Lower lobe of right lung (tissue), 2 donors: ENCODE measurements around the gene TRAF1. TPM values are rescaled to one million over a fixed set of nuclear protein-coding genes. Genes with fewer than 3 reads are reported as not detected.

Source experiments
- ATAC-seq, 2 donors: fragments of 200-7000 bp; cut with Tn5 transposase; one replicate each; pipeline ENCODE4 v1.9.1; 2020 to 2022; ENCODE audit warnings: mild to moderate bottlenecking in 2 of 2, moderate library complexity in 2 of 2
- DNase-seq: peaks from one replicate; pipeline ENCODE4 v3.0.0-alpha.2; 2020
- H3K27ac ChIP-seq: fragments of 200-600 bp; one replicate; pipeline ENCODE4 v1.8.0; 2022
- H3K27me3 ChIP-seq: fragments of 200-600 bp; one replicate; pipeline ENCODE4 v1.8.0; 2022; ENCODE audit warnings: low read depth
- H3K36me3 ChIP-seq: fragments of 200-600 bp; one replicate; pipeline ENCODE4 v1.8.0; 2022; ENCODE audit warnings: mild to moderate bottlenecking
- H3K4me1 ChIP-seq: fragments of 200-600 bp; one replicate; pipeline ENCODE4 v1.8.0; 2022
- H3K4me3 ChIP-seq: fragments of 200-600 bp; one replicate; pipeline ENCODE4 v1.8.0; 2022; ENCODE audit warnings: mild to moderate bottlenecking
- H3K9me3 ChIP-seq: fragments of 200-600 bp; one replicate; pipeline ENCODE4 v1.8.0; 2022
- CTCF ChIP-seq: fragments of 200-600 bp; IDR thresholded peaks from one replicate; pipeline ENCODE4 v1.8.0; 2022; ENCODE audit warnings: antibody characterized with exemption, mild to moderate bottlenecking
- intact Hi-C: fragments of 100-400 bp; cut with DNase I; formaldehyde crosslinking; loops from one replicate; pipeline ENCODE4 v1.11.0; 2022
- total RNA-seq: library from RNA; stranded (reverse); fragmentation: NEBNext Ultra II Directional; extraction: Animal tissue kit (Norgen Biotek cat#: 25700); gene quantifications from one replicate; pipeline ENCODE4 v1.2.1, GENCODE V29; 2021
- donor health status: DM: no; HTN: yes; CAD: no; lungs with severe emphysema.

TRAF1 gene
- total RNA-seq, 1 donor from 2014 or later: 5.8 TPM

DNA sequence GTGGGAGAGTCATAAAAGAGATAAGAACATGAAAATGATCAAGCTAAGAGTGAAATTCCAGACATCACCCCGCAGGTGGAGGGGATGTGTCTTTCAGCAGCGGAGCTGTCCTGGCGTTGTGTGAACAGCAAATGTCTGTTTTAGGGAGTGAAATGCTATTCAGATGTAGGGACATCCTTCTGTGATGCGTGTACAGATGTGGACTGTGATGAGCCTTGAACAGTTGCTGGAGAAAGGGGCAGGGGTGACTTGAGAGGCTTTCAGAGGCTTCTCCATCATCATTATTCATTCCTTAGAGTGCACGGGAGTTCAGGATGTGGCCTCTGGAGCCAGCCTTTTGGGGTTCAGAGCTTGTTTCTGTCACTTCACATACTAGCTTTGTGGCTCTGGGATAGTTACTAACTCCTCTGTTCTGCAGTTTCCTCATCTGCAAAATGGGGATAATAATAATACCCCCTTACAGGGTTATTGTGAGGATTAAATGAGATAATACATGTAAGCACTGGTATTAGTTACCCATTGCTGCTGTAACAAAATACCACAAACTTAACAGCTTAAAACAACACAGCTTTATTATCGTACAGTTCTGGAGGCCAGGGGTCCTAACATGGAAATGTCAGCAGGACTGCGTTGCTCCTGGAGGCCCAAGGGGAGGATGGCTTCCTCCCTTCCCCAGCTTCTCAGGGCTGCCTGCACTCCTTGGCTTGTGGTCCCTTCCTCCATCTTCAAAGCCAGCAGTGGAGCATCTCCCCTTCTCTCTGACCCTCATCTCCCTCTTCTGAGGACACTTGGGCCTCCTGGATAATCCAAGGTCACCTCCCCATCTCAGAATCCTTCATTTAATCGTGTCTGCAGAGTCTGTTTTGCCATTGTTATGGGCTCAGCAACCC is 9.4 kb downstream of the TRAF1 start:
- no peaks in the 10 kb centered on the region for H3K9me3 ChIP-seq
- peaks cover 39% of the 10 kb centered on the region for H3K4me1 ChIP-seq
- no peak for TF ChIP-seq CTCF
- no peak overlapping the region for H3K4me3 ChIP-seq
- H3K36me3 ChIP-seq: peaks cover 10% of the 10 kb centered on the region
- H3K27ac ChIP-seq: peak overlapping the region; percentile 31
- DNase-seq (no peak), ATAC-seq (no peak)
- H3K27me3 ChIP-seq: no peaks in the 10 kb centered on the region
- intact Hi-C loops: no loop called here

DNA sequence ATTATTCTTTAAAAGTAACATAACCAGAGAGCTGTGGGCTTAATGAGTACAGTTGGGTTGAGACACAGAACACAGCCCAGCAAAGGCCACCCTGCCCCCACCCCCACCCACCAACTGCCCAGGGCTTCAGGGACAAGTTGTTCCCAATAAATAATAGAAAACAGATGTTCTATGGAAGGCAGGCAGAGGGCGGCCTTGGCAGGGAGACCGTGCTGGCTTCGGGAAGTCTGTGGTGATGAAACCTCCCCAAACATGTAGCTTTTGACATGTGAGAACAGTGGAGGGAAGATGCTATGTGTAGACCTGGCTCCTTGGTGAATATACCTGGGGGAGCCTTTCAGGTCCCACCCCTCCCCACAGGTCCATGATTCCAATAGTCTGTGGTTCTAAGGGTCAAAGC is 10.0 kb downstream of the TRAF1 start:
- peak overlapping the region; percentile 31 for H3K27ac ChIP-seq
- no peak overlapping the region for H3K4me3 ChIP-seq
- ATAC-seq (peak; percentile 22 to 49), DNase-seq (no peak)
- H3K36me3 ChIP-seq: peaks cover 10% of the 10 kb centered on the region
- intact Hi-C loops: no loop called here
- TF ChIP-seq CTCF: no peak
- H3K27me3 ChIP-seq: no peaks in the 10 kb centered on the region
- peaks cover 39% of the 10 kb centered on the region for H3K4me1 ChIP-seq
- no peaks in the 10 kb centered on the region for H3K9me3 ChIP-seq

DNA sequence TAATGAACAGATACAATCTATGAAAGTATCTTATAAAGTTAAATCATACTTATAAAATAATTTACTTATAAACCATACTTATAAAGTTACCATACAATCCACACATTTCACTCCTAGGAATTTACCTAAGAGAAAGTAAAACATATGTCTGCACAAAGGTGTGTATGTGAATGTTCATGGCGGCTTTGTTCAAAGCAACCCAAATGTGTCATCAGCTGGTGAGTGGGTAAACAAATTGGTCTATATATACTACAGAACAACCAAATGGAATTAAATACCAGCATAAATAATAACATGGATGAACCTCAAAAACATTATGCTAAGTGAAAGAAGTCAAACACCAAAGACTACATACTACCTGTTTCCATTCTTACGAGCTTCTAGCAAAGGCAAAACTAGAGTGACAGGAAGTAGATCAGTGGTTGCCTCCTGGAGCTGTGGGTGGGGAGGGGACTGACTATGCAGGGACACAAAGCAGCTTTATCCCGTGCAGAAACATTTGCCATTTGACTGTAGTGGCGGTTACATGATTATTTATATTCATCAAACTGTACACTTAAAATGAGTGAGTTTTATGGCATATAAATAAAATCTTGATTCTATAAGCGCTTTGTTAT is 10.6 kb downstream of the TRAF1 start:
- no peak for TF ChIP-seq CTCF
- DNase-seq: no peak
- intact Hi-C loops: no loop called here
- no peak overlapping the region for H3K4me3 ChIP-seq
- no peak for ATAC-seq
- no peaks in the 10 kb centered on the region for H3K9me3 ChIP-seq
- H3K27ac ChIP-seq: peak overlapping the region; percentile 2
- H3K27me3 ChIP-seq: no peaks in the 10 kb centered on the region
- peaks cover 36% of the 10 kb centered on the region for H3K4me1 ChIP-seq
- peaks cover 14% of the 10 kb centered on the region for H3K36me3 ChIP-seq

DNA sequence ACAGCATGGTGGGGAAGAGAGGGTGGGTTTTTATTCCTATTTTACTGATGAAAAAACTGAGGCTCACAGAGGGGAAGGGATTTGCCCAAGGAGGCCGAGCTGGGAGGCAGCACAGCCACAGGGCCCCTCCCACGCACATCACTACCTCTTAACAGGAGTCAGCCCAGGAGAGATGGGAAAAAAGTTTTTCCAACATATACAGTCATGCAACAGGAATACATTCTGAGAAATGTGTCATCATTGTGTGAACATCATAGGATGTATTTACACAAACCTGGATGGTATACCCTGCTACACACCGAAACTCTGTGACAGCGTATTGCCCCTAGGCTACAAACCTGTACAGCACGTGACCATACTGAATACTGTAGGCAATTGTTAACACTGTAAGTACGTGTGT is 11.6 kb downstream of the TRAF1 start:
- H3K27ac ChIP-seq: no peak overlapping the region
- H3K4me3 ChIP-seq: no peak overlapping the region
- peaks cover 30% of the 10 kb centered on the region for H3K4me1 ChIP-seq
- no peak for ATAC-seq
- no peaks in the 10 kb centered on the region for H3K9me3 ChIP-seq
- H3K27me3 ChIP-seq: no peaks in the 10 kb centered on the region
- peaks cover 18% of the 10 kb centered on the region for H3K36me3 ChIP-seq
- TF ChIP-seq CTCF: no peak
- no peak for DNase-seq
- intact Hi-C loops: no loop called here

GRCh38 chr9:120914396-120914795 is 12.2 kb downstream of the TRAF1 start:
- no peak for TF ChIP-seq CTCF
- Histone ChIP-seq H3K9me3 (no peaks in the 10 kb centered on the region), H3K4me1 (peaks cover 25% of the 10 kb centered on the region), H3K27ac (no peak overlapping the region), H3K27me3 (no peaks in the 10 kb centered on the region), H3K4me3 (no peak overlapping the region), H3K36me3 (peaks cover 18% of the 10 kb centered on the region)
- intact Hi-C loops: no loop called here
- no peak for DNase-seq
- no peak for ATAC-seq
